ENCODE results near the gene SNAP91.

SNAP91 gene

DNA sequence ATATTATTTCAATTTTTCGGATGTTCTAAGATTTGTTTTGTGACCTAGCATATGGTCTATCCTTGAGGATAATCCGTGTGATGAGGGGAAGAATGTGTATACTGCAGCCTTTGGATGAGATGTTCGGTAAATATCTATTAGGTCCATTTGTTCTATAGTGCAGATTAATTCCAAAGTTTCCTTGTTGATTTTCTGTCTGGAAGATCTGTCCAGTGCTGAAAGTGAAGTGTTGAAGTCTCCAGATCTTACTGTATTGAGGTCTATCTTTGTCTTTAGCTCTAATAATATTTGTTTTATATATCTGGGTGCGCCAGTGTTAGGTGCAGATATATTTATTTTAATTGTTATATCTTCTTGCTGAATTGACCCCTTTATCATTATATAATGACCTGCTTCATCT is 32.2 kb upstream of the SNAP91 start:
- H3K27me3 ChIP-seq (ENCODE audit: control insufficient read depth, insufficient read depth, low read length): no peaks in the 10 kb centered on the region
- no peaks in the 10 kb centered on the region for H3K4me1 ChIP-seq
- H3K79me2 ChIP-seq: no peaks in the 10 kb centered on the region
- no peak overlapping the region for H3K4me2 ChIP-seq (ENCODE audit: low read length)
- no peak overlapping the region for H3K4me3 ChIP-seq (ENCODE audit: low read depth, low read length)
- H3K9ac ChIP-seq: no peak overlapping the region
- no peaks in the 10 kb centered on the region for H3K9me3 ChIP-seq (ENCODE audit: control insufficient read depth, low read length)
- no peaks in the 10 kb centered on the region for H3K36me3 ChIP-seq (ENCODE audit: control insufficient read depth, insufficient read depth, low read length)
- H3K27ac ChIP-seq: no peak overlapping the region
- H2AFZ ChIP-seq: no peak overlapping the region
- TF ChIP-seq, protein P1, sequence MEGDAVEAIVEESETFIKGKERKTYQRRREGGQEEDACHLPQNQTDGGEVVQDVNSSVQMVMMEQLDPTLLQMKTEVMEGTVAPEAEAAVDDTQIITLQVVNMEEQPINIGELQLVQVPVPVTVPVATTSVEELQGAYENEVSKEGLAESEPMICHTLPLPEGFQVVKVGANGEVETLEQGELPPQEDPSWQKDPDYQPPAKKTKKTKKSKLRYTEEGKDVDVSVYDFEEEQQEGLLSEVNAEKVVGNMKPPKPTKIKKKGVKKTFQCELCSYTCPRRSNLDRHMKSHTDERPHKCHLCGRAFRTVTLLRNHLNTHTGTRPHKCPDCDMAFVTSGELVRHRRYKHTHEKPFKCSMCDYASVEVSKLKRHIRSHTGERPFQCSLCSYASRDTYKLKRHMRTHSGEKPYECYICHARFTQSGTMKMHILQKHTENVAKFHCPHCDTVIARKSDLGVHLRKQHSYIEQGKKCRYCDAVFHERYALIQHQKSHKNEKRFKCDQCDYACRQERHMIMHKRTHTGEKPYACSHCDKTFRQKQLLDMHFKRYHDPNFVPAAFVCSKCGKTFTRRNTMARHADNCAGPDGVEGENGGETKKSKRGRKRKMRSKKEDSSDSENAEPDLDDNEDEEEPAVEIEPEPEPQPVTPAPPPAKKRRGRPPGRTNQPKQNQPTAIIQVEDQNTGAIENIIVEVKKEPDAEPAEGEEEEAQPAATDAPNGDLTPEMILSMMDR (IDR thresholded peaks at IDR 0.05): no peak

- Histone ChIP-seq H3K9me3 (ENCODE audit: control insufficient read depth, low read length) (no peaks in the 10 kb centered on the region), H3K79me2 (no peaks in the 10 kb centered on the region), H3K4me2 (ENCODE audit: low read length) (no peak overlapping the region), H3K36me3 (ENCODE audit: control insufficient read depth, insufficient read depth, low read length) (no peaks in the 10 kb centered on the region), H3K27me3 (ENCODE audit: control insufficient read depth, insufficient read depth, low read length) (no peaks in the 10 kb centered on the region), H3K4me1 (no peaks in the 10 kb centered on the region), H3K4me3 (ENCODE audit: low read depth, low read length) (no peak overlapping the region), H2AFZ (no peak overlapping the region), H3K27ac (no peak overlapping the region), H3K9ac (no peak overlapping the region)
- TF ChIP-seq, protein P1 (IDR thresholded peaks at IDR 0.05): no peak
Measured at GRCh38 chr6:83735461-83735860, 26.6 kb upstream of the SNAP91 start.

DNA sequence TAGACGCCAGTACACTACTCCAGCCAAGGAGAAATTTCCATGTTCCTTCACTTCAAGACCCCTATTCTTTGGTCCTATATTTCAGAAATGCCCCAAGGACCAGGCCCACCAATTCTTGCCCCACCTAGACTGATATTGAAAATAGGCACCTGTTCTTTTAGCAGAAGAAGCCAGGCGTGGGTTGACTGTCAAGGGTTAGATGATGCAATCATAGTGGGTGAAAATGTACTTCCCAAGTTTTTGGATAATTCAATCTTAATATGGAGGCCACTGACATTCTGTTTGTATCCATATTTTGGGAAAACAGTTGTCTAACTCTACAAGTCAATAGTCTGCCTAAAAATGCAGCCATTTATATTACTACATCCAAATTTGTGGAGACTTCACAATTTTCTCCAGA is 21.0 kb upstream of the SNAP91 start:
- Histone ChIP-seq H3K27ac (no peak overlapping the region), H3K27me3 (ENCODE audit: control insufficient read depth, insufficient read depth, low read length) (no peaks in the 10 kb centered on the region), H2AFZ (no peak overlapping the region), H3K4me3 (ENCODE audit: low read depth, low read length) (no peak overlapping the region), H3K9me3 (ENCODE audit: control insufficient read depth, low read length) (no peaks in the 10 kb centered on the region), H3K9ac (no peak overlapping the region), H3K4me1 (no peaks in the 10 kb centered on the region), H3K79me2 (no peaks in the 10 kb centered on the region), H3K36me3 (ENCODE audit: control insufficient read depth, insufficient read depth, low read length) (no peaks in the 10 kb centered on the region), H3K4me2 (ENCODE audit: low read length) (no peak overlapping the region)
- TF ChIP-seq, protein P1 (IDR thresholded peaks at IDR 0.05): no peak

DNA sequence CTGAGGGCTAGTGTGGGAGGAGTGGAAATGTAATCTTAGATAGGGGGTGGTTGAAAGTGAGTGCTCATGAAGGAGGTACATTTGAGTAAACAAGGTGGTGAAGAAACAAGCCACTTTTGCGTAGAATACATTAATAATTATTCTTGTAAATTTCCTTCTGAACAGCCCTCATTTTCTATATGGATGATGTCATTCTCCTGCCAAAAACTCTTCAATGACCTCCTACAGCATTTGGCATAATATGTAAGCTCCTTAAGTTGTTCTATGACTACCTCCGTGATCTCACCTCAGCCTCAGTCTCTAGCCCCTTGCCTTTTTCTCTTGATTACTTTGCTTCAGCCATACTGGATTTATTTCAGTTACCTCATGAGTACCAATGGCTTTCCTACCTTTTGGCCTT is 14.0 kb upstream of the SNAP91 start:
- H3K36me3 ChIP-seq (ENCODE audit: control insufficient read depth, insufficient read depth, low read length): no peaks in the 10 kb centered on the region
- no peaks in the 10 kb centered on the region for H3K27me3 ChIP-seq (ENCODE audit: control insufficient read depth, insufficient read depth, low read length)
- H2AFZ ChIP-seq: no peak overlapping the region
- H3K27ac ChIP-seq: no peak overlapping the region
- no peak overlapping the region for H3K4me3 ChIP-seq (ENCODE audit: low read depth, low read length)
- no peaks in the 10 kb centered on the region for H3K9me3 ChIP-seq (ENCODE audit: control insufficient read depth, low read length)
- no peaks in the 10 kb centered on the region for H3K4me1 ChIP-seq
- H3K79me2 ChIP-seq: no peaks in the 10 kb centered on the region
- H3K9ac ChIP-seq: no peak overlapping the region
- TF ChIP-seq, protein P1 (IDR thresholded peaks at IDR 0.05): no peak
- H3K4me2 ChIP-seq (ENCODE audit: low read length): no peak overlapping the region

- Histone ChIP-seq H3K9me3 (ENCODE audit: control insufficient read depth, low read length) (no peaks in the 10 kb centered on the region), H2AFZ (no peak overlapping the region), H3K79me2 (no peaks in the 10 kb centered on the region), H3K4me3 (ENCODE audit: low read depth, low read length) (no peak overlapping the region), H3K36me3 (ENCODE audit: control insufficient read depth, insufficient read depth, low read length) (no peaks in the 10 kb centered on the region), H3K4me1 (no peaks in the 10 kb centered on the region), H3K27me3 (ENCODE audit: control insufficient read depth, insufficient read depth, low read length) (no peaks in the 10 kb centered on the region), H3K9ac (no peak overlapping the region), H3K27ac (no peak overlapping the region), H3K4me2 (ENCODE audit: low read length) (no peak overlapping the region)
- TF ChIP-seq, protein P1 (IDR thresholded peaks at IDR 0.05): no peak
Measured at GRCh38 chr6:83717809-83718208, 8.9 kb upstream of the SNAP91 start.

Measured in parathyroid adenoma (tissue), 2 donors.